SHP77 (cell line): ENCODE measurements around the gene ZBED6.

Source experiments
- DNase-seq, 2 experiments: peaks; one replicate each; lab custom pipeline; 2025; lab: John Stamatoyannopoulos, UW

ZBED6 gene

DNA sequence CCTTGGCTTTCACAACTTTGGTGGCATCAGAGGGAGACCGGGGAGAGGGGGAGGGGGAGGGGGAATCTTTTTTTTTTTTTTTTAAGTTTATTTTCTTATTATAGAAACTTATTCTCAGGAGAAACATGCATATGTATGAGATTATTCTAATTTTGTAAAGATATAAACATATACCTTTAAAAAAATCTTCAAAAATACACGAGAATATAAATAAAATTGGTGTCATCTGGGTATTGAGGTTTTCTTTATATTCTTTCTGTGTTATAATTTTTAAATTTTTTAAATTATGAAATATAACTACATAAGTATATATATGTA is 47.1 kb downstream of the ZBED6 start:
- DNase-seq: no peak

DNA sequence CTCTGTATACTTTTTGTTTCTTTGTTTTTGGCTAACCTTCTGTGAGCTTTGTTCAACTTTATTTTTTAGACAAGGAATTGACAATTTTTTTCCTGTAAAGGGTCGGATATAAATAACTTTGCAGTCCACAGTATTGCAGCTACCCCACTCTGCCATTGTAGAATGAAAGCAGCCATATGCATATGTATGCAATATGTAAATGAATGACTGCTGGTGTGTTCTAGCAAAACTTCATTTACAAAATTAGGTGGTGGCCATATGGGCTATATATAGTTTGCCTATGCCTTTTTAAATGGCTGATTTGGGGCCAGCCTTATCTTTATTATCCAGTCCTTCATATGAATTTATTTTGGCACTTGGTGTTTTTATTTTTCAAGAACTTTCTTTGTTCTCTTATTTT is 48.0 kb downstream of the ZBED6 start:
- no peak for DNase-seq
